HG02763 (cell line): ENCODE measurements around the gene DCUN1D3.
"Not testable (repeated sequence)": the region's sequence is repeated elsewhere in the genome, so short reads cannot be mapped to it uniquely, and the experiment has no call there.

Source experiments
- ATAC-seq: cut with Tn5 transposase; IDR thresholded peaks from one replicate; pipeline ENCODE4 v1.9.1; 2021; ENCODE audit warnings: mild to moderate bottlenecking, moderate library complexity; ENCODE audit not compliant: unreplicated experiment

DCUN1D3 gene, protein sequence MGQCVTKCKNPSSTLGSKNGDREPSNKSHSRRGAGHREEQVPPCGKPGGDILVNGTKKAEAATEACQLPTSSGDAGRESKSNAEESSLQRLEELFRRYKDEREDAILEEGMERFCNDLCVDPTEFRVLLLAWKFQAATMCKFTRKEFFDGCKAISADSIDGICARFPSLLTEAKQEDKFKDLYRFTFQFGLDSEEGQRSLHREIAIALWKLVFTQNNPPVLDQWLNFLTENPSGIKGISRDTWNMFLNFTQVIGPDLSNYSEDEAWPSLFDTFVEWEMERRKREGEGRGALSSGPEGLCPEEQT

DNA sequence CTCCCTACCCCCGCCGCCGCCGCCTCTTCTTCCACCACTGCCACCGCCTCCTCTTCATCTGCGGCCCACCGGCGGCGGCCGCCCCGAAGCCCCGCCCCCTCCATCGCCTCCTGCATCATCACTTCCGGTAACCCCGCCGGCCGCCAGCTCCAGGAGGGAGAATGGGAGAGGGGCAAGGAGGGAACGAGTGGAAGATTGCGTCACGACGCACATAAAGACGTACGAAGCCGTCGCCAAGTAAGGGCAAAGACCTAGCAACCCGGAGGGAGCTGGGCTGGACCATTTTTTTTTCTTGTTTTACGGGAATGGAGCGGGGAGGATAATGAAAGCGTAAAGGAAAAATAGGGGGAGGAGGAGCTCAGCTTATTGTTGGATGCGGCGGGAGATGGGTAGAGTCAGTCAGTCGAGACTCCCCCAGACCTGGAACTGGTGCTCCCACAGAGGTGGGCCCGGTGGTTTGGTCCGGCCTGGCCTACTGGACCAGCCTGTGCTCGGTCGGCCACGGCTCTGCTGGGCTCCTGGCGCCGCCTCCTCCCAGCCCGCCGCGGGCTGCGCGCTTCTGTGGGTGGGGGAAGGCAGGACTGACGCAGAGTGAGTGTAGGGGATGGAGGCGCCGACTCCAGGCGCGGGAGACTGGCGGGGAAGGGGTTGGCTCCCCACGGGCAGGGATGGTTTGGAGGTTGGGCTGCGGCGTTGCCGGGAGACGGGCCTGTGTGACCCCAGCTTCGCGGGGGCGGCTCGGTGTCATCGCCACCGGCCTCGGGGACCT lies at the start of gene DCUN1D3, which contains the start of gene LYRM1:
Gene DCUN1D3 (minus strand): TSS at position 60 of the 769 bp plus-strand sequence. CDS start 37,820 bp downstream, outside the sequence.
Gene LYRM1 (plus strand): TSS at position 473 of the 769 bp plus-strand sequence. CDS start 14,785 bp downstream, outside the sequence.
- peak; percentile 76 for ATAC-seq

- no peak for ATAC-seq
Measured at GRCh38 chr16:20949660-20950059, 49.5 kb upstream of the DCUN1D3 start.

DNA sequence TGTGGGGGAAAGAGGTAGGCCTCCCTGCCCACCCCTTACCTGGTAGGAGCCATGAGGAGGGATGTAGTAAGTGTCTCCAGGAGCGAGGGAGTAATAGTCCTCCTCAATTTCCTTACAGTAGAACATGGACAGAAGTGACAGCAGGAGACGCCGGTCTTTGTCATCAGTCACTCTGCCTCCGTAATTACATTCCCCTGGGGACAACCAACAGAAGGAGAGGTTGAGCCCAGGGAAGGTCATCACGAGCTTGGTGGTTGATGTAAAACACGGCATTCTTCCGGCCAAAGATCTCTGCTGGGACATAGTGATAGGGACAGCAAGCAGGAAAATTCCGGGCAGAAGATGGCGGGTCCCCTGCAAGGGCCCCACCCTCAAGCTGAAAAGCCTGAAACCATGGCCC lies 48.3 kb upstream of the DCUN1D3 start:
- ATAC-seq = no peak

DNA sequence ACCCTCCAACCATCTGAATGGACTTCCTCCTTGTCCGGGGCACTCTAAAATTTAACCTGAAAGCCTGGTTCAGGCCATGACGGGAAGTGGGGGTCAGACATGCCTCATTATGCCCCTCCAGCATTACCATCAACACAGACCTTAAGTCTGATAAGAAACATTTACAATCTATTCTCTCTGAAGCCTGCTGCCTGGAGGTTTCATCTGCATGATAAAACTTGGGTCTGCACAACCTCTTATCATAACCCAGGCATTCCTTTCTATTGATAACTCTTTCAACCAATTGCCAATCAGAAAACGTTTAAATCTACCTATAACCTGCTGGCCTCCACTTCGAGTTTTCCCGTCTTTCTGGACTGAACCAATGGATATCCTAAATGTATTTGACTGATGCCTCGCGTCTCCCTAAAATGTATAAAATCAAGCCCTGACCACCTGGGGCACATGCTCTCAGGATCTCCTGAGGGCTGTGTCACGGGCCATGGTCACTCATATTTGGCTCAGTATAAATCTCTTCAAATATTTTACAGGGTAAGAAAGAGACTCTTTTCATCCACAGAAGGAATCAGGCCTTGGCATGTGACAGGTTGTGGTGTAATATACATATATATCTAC lies 46.0 kb upstream of the DCUN1D3 start:
- ATAC-seq = no peak

DNA sequence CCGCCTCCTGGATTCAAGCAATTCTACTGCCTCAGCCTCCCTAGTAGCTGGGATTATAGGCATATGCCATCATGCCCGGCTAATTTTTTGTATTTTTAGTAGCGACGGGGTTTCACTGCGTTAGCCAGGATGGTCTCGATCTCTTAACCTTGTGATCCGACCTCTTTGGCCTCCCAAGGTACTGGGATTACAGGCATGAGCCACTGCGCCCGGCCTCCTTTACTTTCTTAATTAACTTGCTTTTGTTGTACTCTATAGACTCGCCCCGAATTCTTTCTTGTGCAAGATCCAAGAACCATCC lies 45.4 kb upstream of the DCUN1D3 start:
- not testable (repeated sequence) for ATAC-seq

DNA sequence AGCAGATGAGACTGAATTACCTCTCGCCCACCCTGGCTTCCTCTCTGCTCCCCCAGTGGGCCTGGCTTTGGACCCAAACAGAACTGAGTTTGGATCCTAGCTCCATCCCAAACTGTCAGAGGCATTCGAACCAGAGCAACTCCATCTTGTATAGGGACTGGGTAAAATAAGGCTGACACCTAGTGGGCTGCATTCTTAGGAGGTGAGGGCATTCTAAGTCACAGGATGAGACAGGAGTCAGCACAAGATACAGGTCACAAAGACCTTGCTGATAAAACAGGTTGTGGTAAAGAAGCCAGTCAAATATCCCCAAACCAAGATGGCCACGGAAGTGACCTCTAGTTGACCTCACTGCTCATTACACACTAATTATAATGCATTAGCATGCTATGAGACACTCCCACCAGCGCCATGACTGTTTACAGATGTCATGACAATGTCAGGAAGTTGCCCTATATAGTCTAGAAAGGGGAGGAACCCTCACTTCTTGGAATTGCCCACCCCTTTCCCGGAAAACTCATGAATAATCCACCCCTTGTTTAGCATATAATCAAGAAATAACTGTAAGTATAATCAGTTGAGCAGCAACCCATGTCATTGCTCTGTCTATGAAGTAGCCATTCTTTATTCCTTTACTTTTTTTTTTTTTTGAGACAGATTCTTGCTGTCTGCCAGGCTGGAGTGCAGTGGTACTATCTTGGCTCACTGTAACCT lies 44.9 kb upstream of the DCUN1D3 start:
- ATAC-seq = no peak

DNA sequence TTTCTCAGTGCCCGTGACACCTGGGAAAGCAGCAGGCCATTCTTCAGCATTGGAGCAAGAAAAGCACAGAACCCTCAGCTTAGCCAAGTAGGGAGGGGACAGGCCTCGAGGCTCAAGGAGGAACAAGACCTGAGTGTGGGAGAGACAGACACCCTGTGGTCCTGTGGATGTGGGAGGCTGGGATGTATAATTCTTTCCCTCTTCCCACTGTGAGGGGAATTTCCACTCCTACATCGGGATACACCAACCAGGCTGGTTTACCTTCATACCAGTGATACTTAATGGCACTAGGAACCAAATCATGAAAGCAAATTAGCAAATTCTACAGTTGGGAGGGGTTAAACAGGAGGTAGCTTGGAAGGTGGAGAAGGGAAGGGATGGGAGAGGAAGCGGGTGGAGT lies 42.1 kb upstream of the DCUN1D3 start:
- no peak for ATAC-seq

- no peak for ATAC-seq
Measured at GRCh38 chr16:20941636-20941926, 41.4 kb upstream of the DCUN1D3 start.

- no peak for ATAC-seq
Measured at GRCh38 chr16:20940871-20941635, 40.9 kb upstream of the DCUN1D3 start.

GRCh38 chr16:20939611-20940010 lies 39.5 kb upstream of the DCUN1D3 start:
- ATAC-seq = no peak

- no peak for ATAC-seq
Measured at GRCh38 chr16:20938426-20938825, 38.3 kb upstream of the DCUN1D3 start.

- ATAC-seq = no peak
Measured at GRCh38 chr16:20937736-20938135, 37.6 kb upstream of the DCUN1D3 start.

GRCh38 chr16:20933589-20933988 lies 33.4 kb upstream of the DCUN1D3 start:
- ATAC-seq = no peak

DNA sequence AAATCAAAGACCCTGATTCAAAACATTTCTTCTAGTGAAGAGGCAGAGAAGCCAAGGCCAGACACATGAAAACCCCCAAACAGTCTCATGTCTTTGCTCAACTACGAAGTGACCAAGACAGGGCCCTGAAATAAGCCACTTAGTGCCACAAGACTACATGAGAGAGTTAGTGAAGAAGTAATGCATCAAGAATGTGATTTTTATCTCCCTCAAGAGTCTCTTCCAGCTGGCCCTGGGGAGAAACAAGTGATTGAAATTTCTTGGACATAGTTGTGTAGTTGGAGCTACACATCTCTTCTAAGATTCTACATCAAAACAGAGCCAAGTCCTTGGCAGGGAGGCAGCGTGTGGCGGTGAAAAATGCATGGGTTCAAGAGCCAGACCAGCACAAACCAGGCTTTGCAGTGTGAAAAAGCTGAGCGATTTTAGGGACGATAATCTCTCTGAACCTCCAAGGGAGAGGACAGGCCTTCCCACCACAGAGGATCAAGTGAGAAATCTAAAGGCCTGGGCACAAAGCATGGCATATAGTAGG lies 31.0 kb upstream of the DCUN1D3 start:
- ATAC-seq = no peak

DNA sequence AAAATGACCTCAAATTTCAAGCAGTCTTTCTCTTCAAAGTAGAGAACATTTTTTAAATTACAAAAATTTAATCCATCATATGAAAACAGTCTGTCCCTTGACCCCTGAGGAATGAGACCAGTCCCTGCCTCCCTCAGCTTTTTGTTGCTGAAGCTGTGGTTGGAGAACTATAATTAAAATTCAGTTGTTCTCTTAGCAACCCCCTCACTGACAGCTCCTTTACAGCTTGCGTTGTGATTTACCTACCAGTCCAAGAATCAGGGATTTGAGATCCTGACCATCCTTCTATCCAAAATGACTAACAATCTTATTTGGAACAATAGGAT lies 30.2 kb upstream of the DCUN1D3 start:
- no peak for ATAC-seq

- not testable (repeated sequence) for ATAC-seq
Measured at GRCh38 chr16:20929676-20930364, 29.7 kb upstream of the DCUN1D3 start.

DNA sequence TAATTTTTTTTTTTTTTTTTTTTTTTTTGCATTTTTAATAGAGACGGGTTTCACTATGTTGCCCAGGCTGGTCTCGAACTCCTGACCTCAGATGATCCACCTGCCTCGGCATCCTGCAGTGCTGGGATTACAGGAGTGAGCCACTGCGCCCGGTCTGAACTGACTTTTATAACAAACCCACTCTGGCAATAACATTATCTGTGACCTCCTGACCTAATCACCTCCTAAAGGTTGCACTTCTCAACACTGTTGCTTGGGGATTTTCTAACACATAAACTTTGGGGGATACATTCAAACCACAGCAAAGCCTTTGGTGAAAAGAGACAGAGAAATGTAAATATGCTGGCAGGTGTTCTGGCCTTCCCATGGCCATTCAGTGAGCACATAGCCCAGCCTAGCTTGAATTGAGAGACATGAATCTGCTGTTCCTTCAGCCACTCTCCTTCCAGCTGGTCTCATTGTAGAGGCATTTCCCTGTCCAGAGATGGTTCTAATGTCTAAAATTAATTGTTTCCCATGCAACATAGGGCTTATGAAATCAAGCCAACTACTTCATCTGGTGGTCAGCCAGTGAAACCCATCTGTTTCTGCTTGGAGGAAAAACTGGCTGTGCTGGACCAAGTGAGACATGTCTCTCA lies 28.7 kb upstream of the DCUN1D3 start:
- no peak for ATAC-seq

- ATAC-seq = no peak
Measured at GRCh38 chr16:20925751-20926150, 25.6 kb upstream of the DCUN1D3 start.

DNA sequence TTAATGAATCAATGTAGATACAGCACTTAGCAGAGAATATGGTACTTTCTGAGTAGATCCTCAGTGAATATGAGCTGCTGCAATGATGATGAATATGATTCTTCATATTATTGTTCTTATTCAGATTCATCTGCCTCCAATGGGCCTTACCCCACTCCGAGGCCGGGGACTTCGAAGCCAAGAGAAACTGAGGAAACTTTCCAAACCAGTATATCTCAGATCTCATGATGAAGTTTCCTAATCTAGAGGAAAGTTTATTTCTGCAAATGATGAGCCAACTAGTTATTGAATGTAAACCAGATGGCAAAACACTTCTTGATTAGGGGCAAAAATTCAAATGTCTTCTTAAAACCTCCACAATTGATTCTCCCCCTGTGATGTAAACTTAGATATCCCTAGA lies 23.7 kb upstream of the DCUN1D3 start:
- no peak for ATAC-seq

DNA sequence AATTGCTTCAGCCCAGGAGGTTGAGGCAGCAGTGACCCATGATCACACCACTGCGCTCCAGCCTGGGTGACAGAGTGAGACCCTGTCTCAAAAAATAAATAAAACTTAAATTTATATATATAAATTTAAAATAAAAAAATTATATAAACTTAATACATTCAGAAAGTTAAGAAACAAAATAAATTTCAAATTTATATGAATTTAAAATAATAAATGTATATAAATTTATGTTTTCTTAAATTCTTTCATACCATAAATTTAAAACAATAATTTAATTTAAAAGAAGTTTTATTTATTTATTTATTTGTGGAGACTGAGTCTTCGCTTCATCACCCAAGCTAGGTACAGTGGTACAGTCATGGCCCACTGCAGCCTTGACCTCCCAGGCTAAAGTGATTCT lies 20.6 kb upstream of the DCUN1D3 start:
- ATAC-seq = no peak
